Left ventricle myocardium superior (tissue), 1 donor: ENCODE data around the gene CARHSP1. TPM values are rescaled to one million over a fixed set of nuclear protein-coding genes. Genes with fewer than 3 reads are reported as not detected.
"Not testable (repeated sequence)": the region's sequence is repeated elsewhere in the genome, so short reads cannot be mapped to it uniquely, and the experiment has no call there.

ENCODE experiments used
- ATAC-seq: fragments of 200-7000 bp; cut with Tn5 transposase; one replicate; pipeline ENCODE4 v1.9.1; 2020; ENCODE audit warnings: mild to moderate bottlenecking, moderate library complexity
- DNase-seq: peaks from one replicate; pipeline ENCODE4 v3.0.0-alpha.2; 2020
- intact Hi-C: fragments of 100-400 bp; cut with micrococcal nuclease; formaldehyde crosslinking; loops from one replicate; pipeline ENCODE4 v1.11.0; 2022
- long read RNA-seq: library from polyadenylated mRNA; unstranded; transcript quantifications from one replicate; pipeline ENCODE4 v2.0.0, GENCODE V29; 2021
- total RNA-seq: library from RNA; stranded (reverse); fragmentation: NEBNext Ultra II Directional; extraction: Animal tissue kit (Norgen Biotek cat#: 25700); gene quantifications from one replicate; pipeline ENCODE4 v1.2.1, GENCODE V29; 2021
- donor health status: DM: no; HTN: yes; CAD: no; lungs with severe emphysema.

CARHSP1 gene
- total RNA-seq, result 23.8 TPM
- long read RNA-seq, transcript CARHSP1-201 (4 exons, 746 nt), result major isoform, 22 of 47 reads
- long read RNA-seq, partial matches to known transcripts, result 2 of 47 reads
- long read RNA-seq, other reads (novel, unspliced or antisense), result 19 of 47 reads

GRCh38 chr16:8868416-8869211 is at the start of gene CARHSP1:
Gene CARHSP1, minus strand, starts transcription at chr16:8869006. Its CDS starts 9,678 bp downstream, at chr16:8859328.
- intact Hi-C loops, result no loop called here
- ATAC-seq, result peak; percentile 91
- peak; percentile 91 for DNase-seq

- intact Hi-C loops, DNase-seq, ATAC-seq: not testable (repeated sequence)
Observed at GRCh38 chr16:8917336-8917735, 48.5 kb upstream of the CARHSP1 start.

DNA sequence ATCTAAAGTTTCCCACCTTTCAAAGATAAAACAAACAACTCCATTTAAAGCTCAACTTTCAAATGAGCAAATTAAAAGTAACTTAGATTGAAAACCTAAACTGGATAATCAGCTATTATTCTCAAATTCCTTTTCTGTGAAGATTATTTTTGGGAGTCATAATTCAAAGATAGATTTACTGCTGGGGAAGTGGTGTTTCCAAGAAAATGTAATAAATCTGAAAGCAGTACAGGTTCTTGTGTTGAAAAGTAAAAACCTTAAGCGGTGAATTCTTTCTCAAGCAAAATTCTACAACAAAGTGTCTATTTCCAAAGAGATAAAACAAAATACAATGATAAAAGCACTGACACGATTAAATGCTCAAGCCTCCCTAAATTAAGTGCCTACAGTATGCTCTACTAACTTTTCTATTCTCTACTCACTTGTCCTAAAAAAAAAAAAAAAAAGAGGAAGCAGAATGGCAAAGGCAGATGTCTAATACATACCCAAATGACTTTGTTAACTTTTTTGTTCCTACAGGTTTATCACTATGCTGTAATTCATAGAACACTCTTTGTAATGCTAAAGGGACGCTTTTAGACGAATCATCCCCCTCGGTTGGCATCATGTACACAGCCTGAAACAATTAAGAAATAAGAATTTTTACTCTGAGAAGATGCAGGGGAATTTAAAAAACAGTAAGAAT is 47.9 kb upstream of the CARHSP1 start:
- intact Hi-C loops, result no loop called here
- no peak for DNase-seq
- ATAC-seq, result no peak

DNA sequence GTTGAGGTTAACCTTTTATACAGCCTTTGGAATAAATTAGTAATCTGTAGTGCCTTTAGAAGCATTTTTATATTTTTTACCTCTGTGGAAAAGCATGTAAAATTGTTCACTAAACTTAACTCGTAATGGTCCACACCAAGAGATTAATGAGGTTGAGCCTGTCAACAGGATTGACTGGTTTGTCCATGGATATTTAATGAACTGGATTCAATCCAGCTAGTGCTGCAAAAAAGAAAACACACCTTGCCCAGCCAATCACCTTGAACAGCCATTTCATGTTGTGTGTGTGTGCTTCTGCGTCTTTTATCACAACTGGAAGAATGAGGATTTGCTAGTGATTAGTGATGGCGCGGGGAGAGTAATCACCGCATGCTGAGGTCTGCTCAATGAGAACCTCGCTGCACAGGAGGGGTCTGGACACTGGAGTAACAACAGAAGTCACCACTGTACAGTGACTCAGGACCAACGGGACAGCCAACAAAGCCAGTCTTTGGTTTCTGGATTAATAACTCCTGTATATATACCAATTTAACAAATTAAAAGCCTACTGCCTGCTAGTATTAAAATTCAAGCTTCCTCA is 47.0 kb upstream of the CARHSP1 start:
- DNase-seq, result no peak
- intact Hi-C loops, result no loop called here
- ATAC-seq, result no peak

- DNase-seq (no peak), ATAC-seq (no peak)
- intact Hi-C loops, result no loop called here
Observed at GRCh38 chr16:8914098-8914497, 45.3 kb upstream of the CARHSP1 start.

DNA sequence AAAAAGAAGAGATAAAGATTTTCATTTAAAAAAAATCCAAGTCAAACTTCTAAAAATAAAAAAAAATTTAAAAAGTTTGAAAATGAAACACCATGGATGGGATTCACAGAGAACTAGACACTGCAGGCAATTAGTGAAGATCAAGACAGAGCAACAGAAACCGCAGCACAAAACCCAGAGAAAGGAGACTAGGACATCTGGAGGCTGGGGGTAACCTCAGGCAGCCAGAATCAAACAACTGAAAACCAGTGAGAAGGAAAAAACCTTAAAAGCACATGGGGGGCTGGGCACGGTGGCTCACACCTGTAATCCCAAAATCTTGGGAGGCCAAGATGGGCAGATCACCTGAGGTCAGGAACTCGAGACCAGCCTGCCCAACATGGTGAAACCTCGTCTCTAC is 44.0 kb upstream of the CARHSP1 start:
- intact Hi-C loops, result no loop called here
- no peak for DNase-seq
- no peak for ATAC-seq

- no peak for DNase-seq
- no peak for ATAC-seq
- intact Hi-C loops, result no loop called here
Observed at GRCh38 chr16:8910811-8911210, 42.0 kb upstream of the CARHSP1 start.

DNA sequence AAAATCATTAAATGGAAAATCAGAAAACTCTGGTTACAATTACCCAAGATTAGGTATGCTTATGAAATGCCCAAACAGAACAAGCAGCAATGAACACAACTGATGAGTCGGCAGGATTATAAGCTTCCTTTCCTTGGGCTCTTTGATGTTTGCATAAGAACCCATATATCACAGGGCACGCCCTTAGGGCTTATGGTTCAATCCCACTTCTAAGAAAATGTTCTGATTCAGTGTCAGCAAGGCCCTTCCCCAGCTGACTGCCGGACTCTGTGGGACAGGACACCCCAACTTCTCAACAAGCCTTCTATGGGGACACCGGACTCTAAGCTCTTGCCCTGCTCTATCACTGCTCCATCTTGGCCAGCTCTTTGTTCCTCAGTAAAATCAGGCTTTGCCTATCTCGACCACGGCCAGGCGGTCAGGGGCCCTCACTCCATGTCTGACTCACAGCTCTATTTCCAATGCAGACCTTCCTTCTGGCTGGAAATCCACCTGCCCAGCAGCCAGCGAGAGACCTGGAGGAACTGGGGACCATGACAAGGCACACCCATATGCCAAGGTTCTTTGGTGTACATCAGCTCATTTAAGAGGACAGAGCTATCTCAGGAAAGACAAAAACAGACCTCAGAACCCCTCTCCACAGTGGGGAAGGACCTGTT is 40.1 kb upstream of the CARHSP1 start:
- ATAC-seq, result no peak
- intact Hi-C loops, result no loop called here
- no peak for DNase-seq

- no peak for DNase-seq
- no peak for ATAC-seq
- intact Hi-C loops, result no loop called here
Observed at GRCh38 chr16:8907096-8907495, 38.3 kb upstream of the CARHSP1 start.

- intact Hi-C loops, result no loop called here
- ATAC-seq, result no peak
- DNase-seq, result no peak
Observed at GRCh38 chr16:8905795-8906591, 37.2 kb upstream of the CARHSP1 start.

DNA sequence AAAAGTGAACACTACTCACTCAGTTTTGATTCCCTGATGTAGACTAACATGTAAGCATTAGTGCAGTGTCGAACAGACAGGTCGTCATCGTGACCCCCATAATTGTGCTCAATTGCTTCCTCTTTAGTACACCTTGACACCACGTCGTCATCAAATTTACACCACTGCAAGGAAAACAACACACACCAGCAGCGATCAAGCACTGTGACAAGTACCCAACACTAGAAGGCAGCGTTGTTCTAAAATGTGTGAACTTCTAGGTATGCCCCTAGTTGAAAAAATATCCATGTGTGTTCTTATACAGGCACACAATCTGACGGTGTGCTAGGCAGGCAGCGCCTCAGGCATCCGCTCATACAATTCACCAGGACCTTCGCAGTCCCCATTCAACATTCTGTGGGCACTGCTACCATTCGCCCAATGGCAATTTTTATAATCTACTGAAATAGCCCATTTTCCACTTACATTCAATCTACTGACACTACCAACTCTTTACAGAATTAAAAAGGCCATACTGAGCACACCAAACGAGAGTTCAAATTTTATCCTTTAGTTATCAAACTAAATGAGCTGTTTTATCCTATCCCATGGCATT is 36.5 kb upstream of the CARHSP1 start:
- intact Hi-C loops, result no loop called here
- peak; percentile 25 for ATAC-seq
- DNase-seq, result no peak

- intact Hi-C loops, result no loop called here
- ATAC-seq, result no peak
- no peak for DNase-seq
Observed at GRCh38 chr16:8904018-8904430, 35.2 kb upstream of the CARHSP1 start.

GRCh38 chr16:8903004-8903403 is 34.2 kb upstream of the CARHSP1 start:
- ATAC-seq, result no peak
- intact Hi-C loops, result no loop called here
- DNase-seq, result no peak

- intact Hi-C loops, result no loop called here
- no peak for DNase-seq
- no peak for ATAC-seq
Observed at GRCh38 chr16:8901320-8901861, 32.6 kb upstream of the CARHSP1 start.

DNA sequence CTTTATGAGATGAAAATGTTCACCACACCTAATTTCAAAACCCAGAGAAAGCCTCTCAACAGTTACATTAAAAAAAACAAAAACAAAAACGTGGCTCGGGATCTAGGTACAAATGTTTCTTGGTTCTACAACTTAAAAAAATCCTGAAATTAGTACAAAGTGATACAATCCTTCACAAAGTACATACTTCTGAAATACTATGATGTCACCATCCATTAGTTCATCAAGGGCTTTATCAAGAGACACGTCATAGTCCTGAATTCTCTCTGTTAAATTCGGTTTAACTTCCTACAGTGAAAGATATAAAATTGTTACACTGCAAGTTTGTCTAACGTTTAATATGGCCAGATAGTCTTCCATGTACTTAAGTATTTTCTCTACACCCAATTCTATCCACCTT is 31.5 kb upstream of the CARHSP1 start:
- no peak for ATAC-seq
- intact Hi-C loops, result no loop called here
- DNase-seq, result no peak

- intact Hi-C loops, result no loop called here
- ATAC-seq, result no peak
- DNase-seq, result no peak
Observed at GRCh38 chr16:8899709-8900317, 31.0 kb upstream of the CARHSP1 start.

GRCh38 chr16:8898660-8899318 is 30.0 kb upstream of the CARHSP1 start:
- intact Hi-C loops, result no loop called here
- ATAC-seq, result no peak
- no peak for DNase-seq
